ENCODE results near the gene OCLN.
"Not testable (repeated sequence)": the region's sequence is repeated elsewhere in the genome, so short reads cannot be mapped to it uniquely, and the experiment has no call there.

DNA sequence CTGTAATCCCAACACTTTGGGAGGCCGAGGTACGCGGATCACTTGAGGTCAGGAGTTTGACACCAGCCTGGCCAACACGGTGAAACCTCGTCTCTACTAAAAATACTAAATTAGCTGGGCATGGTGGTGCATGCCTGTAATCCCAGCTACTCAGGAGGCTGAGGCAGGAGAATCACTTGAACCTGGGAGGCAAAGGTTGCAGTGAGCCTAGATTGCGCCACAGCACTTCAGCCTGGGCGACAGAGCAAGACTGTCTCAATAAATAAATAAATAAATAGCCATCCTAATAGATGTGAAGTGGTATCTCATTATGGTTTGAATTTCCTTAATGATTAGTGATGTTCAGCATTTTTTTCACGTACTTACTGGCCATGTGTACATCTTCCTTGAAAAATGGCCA, 42.1 kb upstream of the OCLN start:
- TF ChIP-seq CTCF, EZH2, EZH2phosphoT487 (IDR thresholded peaks at IDR 0.05): not testable (repeated sequence)

All from neural progenitor cell (in vitro differentiated cells).